OCI-LY7 (cell line): Measurements from ENCODE around the gene GPR156. TPM values are rescaled to one million over a fixed set of nuclear protein-coding genes. Genes with fewer than 3 reads are reported as not detected.
"Not testable (repeated sequence)": the region's sequence is repeated elsewhere in the genome, so short reads cannot be mapped to it uniquely, and the experiment has no call there.

Source experiments
- BruUV-seq: library from RNA; stranded (reverse); fragments of 400-500 nt; replicated peaks from 2 replicates; lab custom pipeline; 2021; lab: Mats Ljungman, UMichigan
- CTCF ChIA-PET: fragments of 300-600 bp; sonication (Branson Sonifier 250); formaldehyde crosslinking; loops from one replicate; lab custom pipeline; 2022; ENCODE audit warnings: antibody characterized with exemption; ENCODE audit not compliant: unreplicated experiment; lab: Charles Lee
- POLR2A ChIA-PET: fragments of 300-600 bp; sonication (Branson Sonifier 250); formaldehyde crosslinking; loops from one replicate; lab custom pipeline; 2022; ENCODE audit warnings: antibody characterized with exemption; lab: Charles Lee
- DNase-seq: peaks from one replicate; pipeline ENCODE4 v3.0.0-alpha.2; 2015; ENCODE audit warnings: low spot score
- H2AFZ ChIP-seq: fragments of 200-600 bp; sonication (generic), shearing (Covaris generic); 2 replicates; pipeline ENCODE4 v1.6.1; 2014; ENCODE audit warnings: mild to moderate bottlenecking, antibody characterized with exemption, low read length, moderate library complexity
- H3K27ac ChIP-seq: fragments of 200-600 bp; sonication (generic); 2 replicates; pipeline ENCODE4 v1.5.1; 2014; ENCODE audit warnings: mixed run types, low read depth, mild to moderate bottlenecking, moderate library complexity, low read length, inconsistent platforms; ENCODE audit not compliant: poor library complexity, severe bottlenecking
- H3K36me3 ChIP-seq: fragments of 200-600 bp; sonication (generic); 2 replicates; pipeline ENCODE4 v1.6.1; 2014; ENCODE audit warnings: mild to moderate bottlenecking, antibody characterized with exemption, low read length, moderate library complexity, mixed read lengths; ENCODE audit not compliant: insufficient read depth
- H3K4me1 ChIP-seq: fragments of 200-600 bp; sonication (generic); 2 replicates; pipeline ENCODE4 v1.5.1; 2014; ENCODE audit warnings: mild to moderate bottlenecking, low read length; ENCODE audit not compliant: insufficient read depth, poor library complexity, severe bottlenecking
- H3K4me2 ChIP-seq: fragments of 200-600 bp; sonication (generic); 2 replicates; pipeline ENCODE4 v1.6.1; 2014; ENCODE audit warnings: mild to moderate bottlenecking, low read length
- H3K4me3 ChIP-seq: fragments of 200-600 bp; sonication (generic); 2 replicates; pipeline ENCODE4 v1.5.1; 2014; ENCODE audit warnings: mild to moderate bottlenecking, low read depth, low read length; ENCODE audit not compliant: poor library complexity, severe bottlenecking
- H3K79me2 ChIP-seq: fragments of 200-600 bp; sonication (generic); 2 replicates; pipeline ENCODE4 v1.6.1; 2016; ENCODE audit warnings: low read depth, mild to moderate bottlenecking, low read length, moderate library complexity, mixed read lengths; ENCODE audit not compliant: insufficient read depth
- H3K9me2 ChIP-seq: fragments of 200-600 bp; sonication (generic); 2 replicates; pipeline ENCODE4 v1.6.1; 2016; ENCODE audit warnings: mild to moderate bottlenecking, low read length, mixed read lengths; ENCODE audit not compliant: insufficient read depth
- H3K9me3 ChIP-seq: fragments of 200-600 bp; sonication (generic); 2 replicates; pipeline ENCODE4 v1.6.1; 2014; ENCODE audit warnings: mild to moderate bottlenecking, mixed run types, low read length, mixed read lengths
- H4K20me1 ChIP-seq: fragments of 200-600 bp; sonication (generic); 2 replicates; pipeline ENCODE4 v1.6.1; 2014; ENCODE audit warnings: mild to moderate bottlenecking, antibody characterized with exemption, low read length, moderate library complexity, mixed read lengths; ENCODE audit not compliant: insufficient read depth
- EZH2phosphoT487 ChIP-seq: fragments of 200-600 bp; sonication (generic); IDR thresholded peaks from 2 replicates; pipeline ENCODE4 v1.6.1; 2018; ENCODE audit warnings: low read depth, borderline replicate concordance, mild to moderate bottlenecking, mixed run types, antibody characterized with exemption, low read length, moderate library complexity, mixed read lengths
- intact Hi-C: fragments of 100-400 bp; cut with micrococcal nuclease; formaldehyde crosslinking; loops from one replicate; pipeline ENCODE4 v1.10.0; 2022; ENCODE audit not compliant: unreplicated experiment
- total RNA-seq, 2 experiments: library from RNA; depleted of rRNA in 1 of 2; stranded (reverse); fragments of >200 nt in 1 of 2; shearing (Covaris generic) in 1 of 2; gene quantifications; 2 replicates each; pipeline ENCODE4 v1.2.3, GENCODE V29; 2014 to 2022
- TF ChIP-seq, protein P1 (sequence below): fragments of 200-600 bp; sonication (generic); conservative IDR thresholded peaks from 2 replicates; pipeline ENCODE4 v1.5.1; 2014; ENCODE audit warnings: mild to moderate bottlenecking, antibody characterized with exemption, low read length, moderate library complexity, mixed read lengths

Gene GPR156
- total RNA-seq, 2 experiments from 2014 or later: 0.03 to 0.13 TPM

DNA sequence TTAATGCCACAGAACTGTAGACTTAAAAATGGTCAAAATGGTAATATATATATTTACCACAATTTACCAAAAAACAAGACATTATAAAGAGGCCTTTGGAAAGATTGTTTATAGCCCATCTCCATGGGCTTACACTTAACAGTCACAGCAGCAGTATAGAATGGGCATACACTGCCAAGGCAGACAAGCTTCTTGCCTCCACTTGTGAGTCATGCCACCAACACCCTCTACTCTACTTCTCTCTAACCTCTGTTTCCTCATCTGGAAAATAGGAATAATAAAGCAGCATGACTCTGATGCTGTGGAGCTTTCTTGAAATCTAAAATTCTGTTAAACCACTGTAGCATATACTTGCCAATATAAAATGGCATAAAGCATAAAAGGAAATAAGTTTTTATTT is 14.4 kb upstream of the GPR156 start:
- Histone ChIP-seq H3K36me3 (no peaks in the 10 kb centered on the region), H3K4me2 (no peak overlapping the region), H3K4me3 (no peak overlapping the region), H3K9me3 (no peaks in the 10 kb centered on the region), H3K9me2 (no peaks in the 10 kb centered on the region), H4K20me1 (no peaks in the 10 kb centered on the region), H2AFZ (no peak overlapping the region), H3K27ac (no peak overlapping the region), H3K79me2 (no peaks in the 10 kb centered on the region), H3K4me1 (no peaks in the 10 kb centered on the region)
- intact Hi-C loops: no loop called here
- BruUV-seq: no TSS peak
- POLR2A ChIA-PET: no interaction called here
- CTCF ChIA-PET: no interaction called here
- no peak for DNase-seq
- TF ChIP-seq, protein P1, sequence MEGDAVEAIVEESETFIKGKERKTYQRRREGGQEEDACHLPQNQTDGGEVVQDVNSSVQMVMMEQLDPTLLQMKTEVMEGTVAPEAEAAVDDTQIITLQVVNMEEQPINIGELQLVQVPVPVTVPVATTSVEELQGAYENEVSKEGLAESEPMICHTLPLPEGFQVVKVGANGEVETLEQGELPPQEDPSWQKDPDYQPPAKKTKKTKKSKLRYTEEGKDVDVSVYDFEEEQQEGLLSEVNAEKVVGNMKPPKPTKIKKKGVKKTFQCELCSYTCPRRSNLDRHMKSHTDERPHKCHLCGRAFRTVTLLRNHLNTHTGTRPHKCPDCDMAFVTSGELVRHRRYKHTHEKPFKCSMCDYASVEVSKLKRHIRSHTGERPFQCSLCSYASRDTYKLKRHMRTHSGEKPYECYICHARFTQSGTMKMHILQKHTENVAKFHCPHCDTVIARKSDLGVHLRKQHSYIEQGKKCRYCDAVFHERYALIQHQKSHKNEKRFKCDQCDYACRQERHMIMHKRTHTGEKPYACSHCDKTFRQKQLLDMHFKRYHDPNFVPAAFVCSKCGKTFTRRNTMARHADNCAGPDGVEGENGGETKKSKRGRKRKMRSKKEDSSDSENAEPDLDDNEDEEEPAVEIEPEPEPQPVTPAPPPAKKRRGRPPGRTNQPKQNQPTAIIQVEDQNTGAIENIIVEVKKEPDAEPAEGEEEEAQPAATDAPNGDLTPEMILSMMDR: no peak
- no peak for TF ChIP-seq EZH2phosphoT487

DNA sequence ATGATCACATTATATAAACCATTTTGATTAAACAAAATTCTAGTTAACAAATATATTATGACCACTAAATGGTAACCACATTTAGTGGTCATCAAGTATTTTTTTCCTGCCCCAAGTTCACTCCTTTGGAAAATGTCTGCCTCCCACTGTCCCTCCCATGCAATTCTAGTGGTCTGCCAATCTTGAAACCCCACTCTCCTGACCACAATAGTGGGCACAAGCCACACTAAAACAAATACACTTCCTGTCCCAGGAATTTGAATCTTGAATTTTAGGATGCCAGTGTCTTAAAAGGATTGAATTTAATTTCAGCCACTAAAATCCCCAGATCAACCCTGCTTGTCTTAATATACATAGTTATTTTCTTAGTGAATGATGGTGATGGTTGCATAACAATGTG is 14.0 kb upstream of the GPR156 start:
- ChIA-PET POLR2A (interaction anchor here (0.8 kb wide), 1 partner anchor 250 kb away, joined by 3 read pairs; no protein-coding TSS in a partner anchor), CTCF (no interaction called here)
- no peak for DNase-seq
- no peak overlapping the region for H3K4me3 ChIP-seq
- H3K4me2 ChIP-seq: no peak overlapping the region
- no TSS peak for BruUV-seq
- no peaks in the 10 kb centered on the region for H3K9me2 ChIP-seq
- no peak overlapping the region for H2AFZ ChIP-seq
- no peaks in the 10 kb centered on the region for H4K20me1 ChIP-seq
- no peaks in the 10 kb centered on the region for H3K36me3 ChIP-seq
- intact Hi-C loops: no loop called here
- no peaks in the 10 kb centered on the region for H3K79me2 ChIP-seq
- no peaks in the 10 kb centered on the region for H3K9me3 ChIP-seq
- H3K4me1 ChIP-seq: no peaks in the 10 kb centered on the region
- TF ChIP-seq EZH2phosphoT487: no peak
- TF ChIP-seq, protein P1: no peak
- H3K27ac ChIP-seq: no peak overlapping the region

GRCh38 chr3:120291552-120291951 is 6.5 kb upstream of the GPR156 start:
- H3K4me1 ChIP-seq, POLR2A ChIA-PET, H3K4me3 ChIP-seq, H3K4me2 ChIP-seq, CTCF ChIA-PET, H2AFZ ChIP-seq, H3K9me3 ChIP-seq, DNase-seq, H3K36me3 ChIP-seq, H4K20me1 ChIP-seq, H3K79me2 ChIP-seq, H3K27ac ChIP-seq, H3K9me2 ChIP-seq, intact Hi-C loops, BruUV-seq: not testable (repeated sequence)
